Mesodermal cell (in vitro differentiated cells): ENCODE results near the gene FLAD1.
"Not testable (repeated sequence)": the region's sequence is repeated elsewhere in the genome, so short reads cannot be mapped to it uniquely, and the experiment has no call there.

Experiments used
- H3K27ac ChIP-seq: 2 replicates; pipeline ENCODE4 v1.7.0; 2013; ENCODE audit warnings: mild to moderate bottlenecking, low read depth, low read length, moderate library complexity; ENCODE audit not compliant: severe bottlenecking
- H3K36me3 ChIP-seq: 2 replicates; pipeline ENCODE4 v1.7.1; 2013; ENCODE audit warnings: mild to moderate bottlenecking, low read length, moderate library complexity; ENCODE audit not compliant: control insufficient read depth, insufficient read depth
- H3K4me1 ChIP-seq: one replicate; pipeline ENCODE4 v1.7.1; 2013; ENCODE audit warnings: mild to moderate bottlenecking, low read length; ENCODE audit not compliant: insufficient read depth, control insufficient read depth, poor library complexity, severe bottlenecking
- H3K4me3 ChIP-seq: 2 replicates; pipeline ENCODE4 v1.7.0; 2013; ENCODE audit warnings: low read length, control low read depth, mild to moderate bottlenecking; ENCODE audit not compliant: insufficient read depth, poor library complexity, severe bottlenecking; ENCODE audit errors: extremely low read depth
- H3K9me3 ChIP-seq: 2 replicates; pipeline ENCODE4 v1.7.1; 2013; ENCODE audit warnings: mild to moderate bottlenecking, low read length, moderate library complexity; ENCODE audit not compliant: control insufficient read depth
- whole genome bisulfite sequencing, 2 experiments: methylation state at CpG; one replicate each; pipeline ENCODE4 v1.1.5; 2013; ENCODE audit warnings: missing lambda C conversion rate in 2 of 2; ENCODE audit not compliant: insufficient coverage in 2 of 2; 5-methylcytosine and 5-hydroxymethylcytosine counted together

Gene FLAD1

GRCh38 chr1:154993572-154994268 lies 10.6 kb downstream of the FLAD1 start, which contains the start of gene LENEP:
TSS of gene LENEP (plus strand) at chr1:154993586. CDS start at chr1:154993608, 22 bp downstream.
- Histone ChIP-seq H3K4me3 (no peak within 1 kb of the TSS), H3K36me3 (peaks cover 28% of the 10 kb centered on the region), H3K9me3 (no peaks in the 10 kb centered on the region), H3K27ac (peak within 1 kb of the TSS; percentile 59), H3K4me1 (peaks cover 7% of the 10 kb centered on the region)
- WGBS, 2 experiments = 100% methylated on average over 1 of the region's 8 CpGs

- H3K36me3 ChIP-seq = peaks cover 22% of the 10 kb centered on the region
- peaks cover 7% of the 10 kb centered on the region for H3K4me1 ChIP-seq
- 83 to 100% methylated on average over 1 of the region's 1 CpG for WGBS, 2 experiments
Observed at GRCh38 chr1:154994269-154994587, 11.1 kb downstream of the FLAD1 start.

GRCh38 chr1:154994591-154994990 lies 11.4 kb downstream of the FLAD1 start:
- H3K27ac ChIP-seq = no peak overlapping the region
- 81 to 96% methylated on average over 3 of the region's 3 CpGs for WGBS, 2 experiments
- peaks cover 19% of the 10 kb centered on the region for H3K36me3 ChIP-seq
- H3K4me1 ChIP-seq = peaks cover 8% of the 10 kb centered on the region
- no peak overlapping the region for H3K4me3 ChIP-seq
- H3K9me3 ChIP-seq = no peaks in the 10 kb centered on the region

More at GRCh38 chr1:154994269-154994587, 11.1 kb downstream of the FLAD1 start:
- Histone ChIP-seq H3K4me3 (no peak overlapping the region), H3K27ac (no peak overlapping the region), H3K9me3 (no peaks in the 10 kb centered on the region)

DNA sequence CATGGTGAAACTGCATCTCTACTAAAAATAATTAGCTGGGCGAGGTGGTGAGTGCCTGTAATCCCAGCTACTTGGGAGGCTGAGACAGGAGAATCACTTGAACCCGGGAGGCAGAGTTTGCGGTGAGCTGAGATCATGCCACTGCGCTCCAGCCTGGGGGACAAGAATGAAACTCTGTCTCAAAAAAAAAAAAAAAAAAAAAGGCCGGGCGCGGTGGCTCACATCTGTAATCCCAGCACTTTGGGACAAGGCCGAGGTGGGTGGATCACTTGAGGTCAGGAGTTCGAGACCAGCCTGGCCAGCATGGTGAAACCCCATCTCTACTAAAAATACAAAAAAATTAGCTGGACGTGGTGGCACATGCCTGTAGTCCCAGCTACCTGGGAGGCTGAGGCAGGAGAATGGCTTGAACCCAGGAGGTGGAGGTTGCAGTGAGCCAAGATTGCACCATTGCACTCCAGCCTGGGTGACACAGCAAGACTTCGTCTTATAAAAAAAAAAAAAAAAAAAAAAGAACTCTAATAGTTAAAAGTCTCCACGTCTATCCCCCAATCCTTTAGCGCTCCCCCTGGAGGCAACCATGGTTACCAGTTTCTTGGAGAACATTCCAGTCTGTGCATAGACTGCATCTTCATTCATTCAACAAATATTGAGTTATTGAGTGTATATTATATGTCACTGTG lies 12.3 kb downstream of the FLAD1 start:
- H3K4me3 ChIP-seq, H3K9me3 ChIP-seq, H3K27ac ChIP-seq: not testable (repeated sequence)
- WGBS, 2 experiments = 79 to 100% methylated on average over 2 of the region's 13 CpGs
- H3K4me1 ChIP-seq = peaks cover 13% of the 10 kb centered on the region
- H3K36me3 ChIP-seq = peaks cover 11% of the 10 kb centered on the region

DNA sequence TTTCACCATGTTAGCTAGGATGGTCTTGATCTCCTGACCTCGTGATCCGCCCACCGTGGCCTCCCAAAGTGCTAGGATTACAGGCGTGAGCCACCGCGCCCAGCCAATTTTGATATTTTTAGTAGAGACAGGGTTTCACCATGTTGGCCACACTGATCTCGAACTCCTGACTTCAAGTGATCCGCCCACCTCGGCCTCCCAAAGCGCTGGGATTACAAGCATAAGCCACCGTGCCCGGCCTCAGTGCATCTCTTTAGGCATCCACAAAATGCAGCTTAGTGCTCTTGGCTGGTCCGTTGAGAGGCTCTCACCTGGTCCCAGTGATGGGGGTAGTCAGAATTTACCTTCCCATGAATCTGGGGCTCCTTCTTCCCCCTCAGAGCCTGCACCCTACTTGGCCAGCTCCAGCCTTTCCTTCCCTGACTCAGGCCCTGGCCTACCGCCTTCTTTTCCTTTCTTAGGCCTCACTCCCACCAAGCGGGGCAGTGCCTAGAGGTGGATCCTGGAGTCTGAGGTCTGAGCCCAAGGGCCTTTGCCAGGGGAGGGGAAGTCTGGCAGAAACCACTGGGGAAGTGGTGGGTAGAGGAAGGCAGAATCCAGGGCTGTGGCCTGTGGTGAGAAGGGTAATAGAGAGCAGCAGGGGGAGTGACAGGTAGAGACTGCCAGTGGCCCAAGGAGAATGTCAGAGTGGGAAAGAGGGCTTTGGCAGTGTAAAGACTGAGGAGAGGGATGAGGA lies 14.0 kb downstream of the FLAD1 start:
- Histone ChIP-seq H3K27ac (no peak overlapping the region), H3K36me3 (peaks cover 2% of the 10 kb centered on the region), H3K9me3 (no peaks in the 10 kb centered on the region), H3K4me3 (no peak overlapping the region), H3K4me1 (peaks cover 16% of the 10 kb centered on the region)
- 92 to 94% methylated on average over 12 to 14 of the region's 15 CpGs for WGBS, 2 experiments

- WGBS, 2 experiments = 92 to 95% methylated on average over 9 to 10 of the region's 16 CpGs
- Histone ChIP-seq H3K9me3 (no peaks in the 10 kb centered on the region), H3K27ac (no peak overlapping the region), H3K4me3 (no peak overlapping the region), H3K36me3 (no peaks in the 10 kb centered on the region), H3K4me1 (peaks cover 16% of the 10 kb centered on the region)
Observed at GRCh38 chr1:154998201-154998780, 15.1 kb downstream of the FLAD1 start.

- no peaks in the 10 kb centered on the region for H3K9me3 ChIP-seq
- H3K4me1 ChIP-seq = peaks cover 10% of the 10 kb centered on the region
- 21 to 37% methylated on average over 24 to 27 of the region's 40 CpGs for WGBS, 2 experiments
- H3K4me3 ChIP-seq = peak overlapping the region; percentile 61
- H3K27ac ChIP-seq = peak overlapping the region; percentile 85
- no peaks in the 10 kb centered on the region for H3K36me3 ChIP-seq
Observed at GRCh38 chr1:154998818-154999570, 15.8 kb downstream of the FLAD1 start.

- H3K27ac ChIP-seq = peak overlapping the region; percentile 85
- H3K4me1 ChIP-seq = peaks cover 17% of the 10 kb centered on the region
- WGBS, 2 experiments = 3% methylated on average over 30 to 39 of the region's 50 CpGs
- H3K4me3 ChIP-seq = peak overlapping the region; percentile 61
- no peaks in the 10 kb centered on the region for H3K36me3 ChIP-seq
- no peaks in the 10 kb centered on the region for H3K9me3 ChIP-seq
Observed at GRCh38 chr1:154999571-155000410, 16.6 kb downstream of the FLAD1 start.

DNA sequence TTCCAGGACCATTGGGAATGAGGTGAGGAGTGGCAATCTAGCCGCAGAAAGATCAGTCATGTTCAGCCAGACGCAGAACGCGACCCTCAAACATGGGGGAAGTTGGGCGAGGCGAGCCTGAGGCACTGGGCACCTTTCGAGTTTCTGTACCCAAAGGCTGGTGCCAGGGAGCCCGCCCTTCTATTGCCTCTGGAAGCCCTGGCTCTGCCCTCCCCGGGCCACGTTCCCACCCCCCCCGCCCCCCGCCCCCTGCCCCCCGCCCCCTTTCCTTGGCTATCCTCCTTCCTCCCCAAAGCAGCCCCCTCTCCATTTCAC lies 17.2 kb downstream of the FLAD1 start:
- no peaks in the 10 kb centered on the region for H3K9me3 ChIP-seq
- H3K27ac ChIP-seq = peak overlapping the region; percentile 89
- peaks cover 17% of the 10 kb centered on the region for H3K4me1 ChIP-seq
- H3K36me3 ChIP-seq = no peaks in the 10 kb centered on the region
- peak overlapping the region; percentile 61 for H3K4me3 ChIP-seq
- WGBS, 2 experiments = 0% methylated on average over 2 to 7 of the region's 13 CpGs
